Testis (tissue), 3 donors: ENCODE measurements around the gene NR4A1. TPM values are rescaled to one million over a fixed set of nuclear protein-coding genes. Genes with fewer than 3 reads are reported as not detected.

Experiments used
- DNase-seq: peaks from one replicate; pipeline ENCODE4 v3.0.0-alpha.2; 2019
- H3K27ac ChIP-seq, 2 donors: fragments of 200-600 bp; sonication (generic); one replicate each; pipeline ENCODE4 v1.5.1; 2019
- H3K27me3 ChIP-seq: fragments of 200-600 bp; sonication (generic); one replicate; pipeline ENCODE4 v1.5.1; 2019
- H3K36me3 ChIP-seq: fragments of 200-600 bp; sonication (generic); one replicate; pipeline ENCODE4 v1.5.1; 2017; ENCODE audit warnings: low read depth; ENCODE audit errors: missing control alignments
- H3K4me1 ChIP-seq: fragments of 200-600 bp; sonication (generic); one replicate; pipeline ENCODE4 v1.5.1; 2019
- H3K4me3 ChIP-seq, 2 donors: fragments of 200-600 bp; sonication (generic); one replicate each; pipeline ENCODE4 v1.5.1; 2017 to 2019
- H3K9me3 ChIP-seq: fragments of 200-600 bp; sonication (generic); one replicate; pipeline ENCODE4 v1.5.1; 2017
- POLR2A ChIP-seq: fragments of 450-650 bp; IDR thresholded peaks from one replicate; pipeline ENCODE4 v1.6.1; 2017; ENCODE audit warnings: antibody characterized with exemption, mild to moderate bottlenecking, moderate library complexity
- WGBS, 2 donors: methylation state at CpG; one replicate each; pipeline ENCODE4 v1.1.5; 2018; 5-methylcytosine and 5-hydroxymethylcytosine counted together
- intact Hi-C: fragments of 100-400 bp; cut with DNase I; formaldehyde crosslinking; loops from one replicate; pipeline ENCODE4 v1.15.1; 2023; ENCODE audit warnings: low total_unique reads
- polyA plus RNA-seq: library from polyadenylated mRNA; stranded (reverse); fragments of 350-450 nt; fragmentation: Illumina TruSeq; extraction: RNeasy Lipid Tissue Mini Kit (QIAGEN cat#74804); gene quantifications from one replicate; pipeline ENCODE4 v1.2.3, GENCODE V29; 2014; ENCODE audit warnings: low read depth, low replicate concordance; ENCODE audit not compliant: insufficient read depth
- total RNA-seq, 2 donors: library from RNA; depleted of rRNA; stranded (reverse); fragments of >200 nt; gene quantifications; one replicate each; pipeline ENCODE4 v1.2.3, GENCODE V29; 2016
- TF ChIP-seq, protein P1 (sequence below), 3 experiments: fragments of 450-650 bp in 2 of 3; fragments of 200-600 bp in 1 of 3; sonication (generic) in 1 of 3; IDR thresholded peaks; one replicate each; pipeline ENCODE4 v1.5.1; 2016 to 2019; ENCODE audit warnings: antibody characterized with exemption in 3 of 3, mild to moderate bottlenecking in 2 of 3, moderate library complexity in 1 of 3

Gene NR4A1
- total and polyA plus RNA-seq, 3 donors from 2014 or later = 41.5 to 88.5 (median 55.1) TPM

DNA sequence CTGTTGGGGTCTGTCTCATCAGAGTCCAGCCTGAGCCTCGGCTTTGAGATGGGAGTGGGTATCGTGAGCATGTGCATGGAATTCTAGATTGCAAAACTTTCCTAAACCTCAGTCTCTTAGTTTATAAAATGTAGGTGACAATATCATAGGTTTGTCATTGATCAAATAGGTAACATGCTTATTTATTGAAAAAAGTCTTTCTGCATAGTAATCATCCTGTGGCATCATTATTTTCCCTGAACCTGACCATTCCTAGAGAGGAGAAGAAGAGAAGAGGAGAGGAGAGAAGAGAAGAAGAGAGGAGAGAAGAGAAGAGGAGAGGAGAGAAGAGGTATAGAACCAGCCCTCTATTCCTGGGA is 32.4 kb downstream of the NR4A1 start:
- H3K9me3 ChIP-seq = no peaks in the 10 kb centered on the region
- no peak overlapping the region for H3K27ac ChIP-seq
- H3K4me1 ChIP-seq = peaks cover 49% of the 10 kb centered on the region

DNA sequence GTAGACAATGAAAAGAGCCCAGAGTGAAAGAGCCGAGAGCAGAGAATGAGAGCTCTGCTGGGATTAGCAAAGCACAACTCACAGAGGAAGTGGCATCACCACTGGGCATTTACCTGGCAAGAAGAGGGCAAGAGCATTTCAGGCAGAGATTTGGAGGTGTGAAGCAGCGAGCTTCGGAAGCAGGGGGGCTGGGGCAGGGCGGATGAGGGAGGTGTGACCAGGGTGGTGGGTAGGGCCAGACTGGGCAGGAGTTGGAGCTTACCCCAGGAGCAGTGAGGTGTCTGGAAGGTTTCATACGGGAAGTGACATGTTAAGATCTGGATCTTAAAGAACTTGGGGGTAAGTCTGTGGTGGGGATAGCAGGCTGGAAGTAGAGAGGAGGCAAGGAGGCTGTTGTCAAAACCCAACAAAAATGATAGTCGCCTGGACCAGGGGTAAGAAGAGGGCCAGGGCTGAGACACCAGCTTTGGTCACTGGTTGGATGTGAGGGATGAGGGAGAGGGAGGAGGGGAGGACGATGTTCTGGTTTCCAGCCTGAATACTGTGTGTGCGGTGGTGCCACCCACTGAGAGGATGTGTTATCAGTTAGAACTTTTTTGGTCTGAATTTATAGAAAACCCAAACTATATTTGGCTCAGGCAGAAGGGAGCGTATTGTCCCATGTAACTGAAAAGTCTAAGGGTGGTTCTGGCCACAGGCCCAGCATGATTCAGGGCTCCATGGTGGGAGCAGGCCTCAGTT is 33.4 kb downstream of the NR4A1 start:
- no peaks in the 10 kb centered on the region for H3K9me3 ChIP-seq
- H3K27ac ChIP-seq = no peak overlapping the region
- no peak for TF ChIP-seq POLR2A
- TF ChIP-seq, protein P1, sequence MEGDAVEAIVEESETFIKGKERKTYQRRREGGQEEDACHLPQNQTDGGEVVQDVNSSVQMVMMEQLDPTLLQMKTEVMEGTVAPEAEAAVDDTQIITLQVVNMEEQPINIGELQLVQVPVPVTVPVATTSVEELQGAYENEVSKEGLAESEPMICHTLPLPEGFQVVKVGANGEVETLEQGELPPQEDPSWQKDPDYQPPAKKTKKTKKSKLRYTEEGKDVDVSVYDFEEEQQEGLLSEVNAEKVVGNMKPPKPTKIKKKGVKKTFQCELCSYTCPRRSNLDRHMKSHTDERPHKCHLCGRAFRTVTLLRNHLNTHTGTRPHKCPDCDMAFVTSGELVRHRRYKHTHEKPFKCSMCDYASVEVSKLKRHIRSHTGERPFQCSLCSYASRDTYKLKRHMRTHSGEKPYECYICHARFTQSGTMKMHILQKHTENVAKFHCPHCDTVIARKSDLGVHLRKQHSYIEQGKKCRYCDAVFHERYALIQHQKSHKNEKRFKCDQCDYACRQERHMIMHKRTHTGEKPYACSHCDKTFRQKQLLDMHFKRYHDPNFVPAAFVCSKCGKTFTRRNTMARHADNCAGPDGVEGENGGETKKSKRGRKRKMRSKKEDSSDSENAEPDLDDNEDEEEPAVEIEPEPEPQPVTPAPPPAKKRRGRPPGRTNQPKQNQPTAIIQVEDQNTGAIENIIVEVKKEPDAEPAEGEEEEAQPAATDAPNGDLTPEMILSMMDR (IDR thresholded peaks at IDR 0.05) = no peak
- no peaks in the 10 kb centered on the region for H3K27me3 ChIP-seq
- H3K4me1 ChIP-seq = peaks cover 41% of the 10 kb centered on the region
- 80 to 89% methylated on average over 9 of the region's 9 CpGs for WGBS, 2 donors
- no peaks in the 10 kb centered on the region for H3K36me3 ChIP-seq
- DNase-seq = no peak
- no peak overlapping the region for H3K4me3 ChIP-seq
- intact Hi-C loops = loop anchor here (5.0 kb wide), 1 partner anchor 57 kb away; no protein-coding TSS in a partner anchor

More for the DNA sequence above, 32.4 kb downstream of the NR4A1 start:
- intact Hi-C loops = loop anchor here (5.0 kb wide), 1 partner anchor 56 kb away; no protein-coding TSS in a partner anchor
- no peak for TF ChIP-seq POLR2A
- TF ChIP-seq, protein P1 (IDR thresholded peaks at IDR 0.05) = peak in 1 of 3 experiments; percentile 41
- no peaks in the 10 kb centered on the region for H3K27me3 ChIP-seq
- 18 to 53% methylated on average over 2 of the region's 2 CpGs for WGBS, 2 donors
- H3K4me3 ChIP-seq = no peak overlapping the region
- DNase-seq = no peak
- no peaks in the 10 kb centered on the region for H3K36me3 ChIP-seq

DNA sequence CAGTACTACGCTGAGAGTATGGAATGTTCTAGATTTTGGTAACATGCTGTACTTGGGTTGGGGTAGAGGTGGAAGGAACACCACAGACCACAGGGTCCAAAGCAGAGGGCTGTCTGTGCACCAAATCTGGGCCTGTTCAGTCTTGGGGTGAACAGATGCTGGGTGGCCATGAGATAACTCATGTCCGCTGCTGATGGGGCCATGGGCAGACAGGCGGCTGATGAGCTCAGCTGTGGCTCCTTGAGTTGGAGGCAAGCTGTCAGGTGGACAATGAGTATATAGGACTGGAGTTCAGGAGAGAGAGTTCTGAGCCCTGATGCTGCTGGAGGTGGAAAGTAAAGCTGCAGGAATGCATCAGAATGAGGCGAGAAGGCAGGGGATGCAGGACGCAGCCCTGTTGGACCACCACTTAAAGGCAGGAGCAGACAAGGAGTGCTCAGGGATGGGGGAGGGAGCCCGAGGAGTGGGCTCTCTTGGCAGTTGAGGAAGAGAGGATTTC is 34.5 kb downstream of the NR4A1 start:
- intact Hi-C loops = no loop called here
- H3K27ac ChIP-seq = no peak overlapping the region

DNA sequence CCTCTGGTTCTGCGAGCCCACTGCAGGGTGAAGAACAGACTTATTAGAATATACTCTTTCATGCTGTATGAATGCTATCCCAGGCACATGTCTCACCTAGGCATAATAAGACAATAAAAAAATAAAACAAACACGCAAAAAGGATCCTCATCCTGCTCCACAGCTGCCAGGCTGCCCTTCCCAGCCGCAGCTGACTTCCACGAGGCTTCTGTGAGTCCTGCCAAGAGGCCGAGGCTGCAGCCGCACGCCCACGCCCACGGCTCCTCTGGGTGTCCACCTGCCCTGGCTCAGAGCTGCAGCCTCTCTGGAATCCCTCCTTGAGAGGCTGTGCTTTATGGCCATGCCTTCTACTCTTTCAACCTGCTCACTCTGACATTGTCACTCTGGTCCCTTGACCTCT is 35.1 kb downstream of the NR4A1 start:
- intact Hi-C loops = no loop called here
- Histone ChIP-seq H3K27me3 (no peaks in the 10 kb centered on the region), H3K9me3 (no peaks in the 10 kb centered on the region), H3K4me3 (no peak overlapping the region), H3K36me3 (no peaks in the 10 kb centered on the region), H3K27ac (no peak overlapping the region), H3K4me1 (peaks cover 33% of the 10 kb centered on the region)
- TF ChIP-seq, protein P1 (IDR thresholded peaks at IDR 0.05) = no peak
- TF ChIP-seq POLR2A = no peak
- 39 to 43% methylated on average over 9 of the region's 9 CpGs for WGBS, 2 donors
- DNase-seq = peak; percentile 69

More for the DNA sequence above, 34.5 kb downstream of the NR4A1 start:
- Histone ChIP-seq H3K4me1 (peaks cover 38% of the 10 kb centered on the region), H3K4me3 (no peak overlapping the region), H3K27me3 (no peaks in the 10 kb centered on the region), H3K36me3 (no peaks in the 10 kb centered on the region), H3K9me3 (no peaks in the 10 kb centered on the region)
- TF ChIP-seq POLR2A = no peak
- TF ChIP-seq, protein P1 (IDR thresholded peaks at IDR 0.05) = no peak
- DNase-seq = no peak
- 80 to 89% methylated on average over 6 of the region's 6 CpGs for WGBS, 2 donors
